Measurements from ENCODE around the gene ANKRD13A. TPM values are rescaled to one million over a fixed set of nuclear protein-coding genes. Genes with fewer than 3 reads are reported as not detected.

Gene ANKRD13A
- total RNA-seq, 4 donors from 2014 or later, result 13.1 to 54.3 (median 37.7) TPM

DNA sequence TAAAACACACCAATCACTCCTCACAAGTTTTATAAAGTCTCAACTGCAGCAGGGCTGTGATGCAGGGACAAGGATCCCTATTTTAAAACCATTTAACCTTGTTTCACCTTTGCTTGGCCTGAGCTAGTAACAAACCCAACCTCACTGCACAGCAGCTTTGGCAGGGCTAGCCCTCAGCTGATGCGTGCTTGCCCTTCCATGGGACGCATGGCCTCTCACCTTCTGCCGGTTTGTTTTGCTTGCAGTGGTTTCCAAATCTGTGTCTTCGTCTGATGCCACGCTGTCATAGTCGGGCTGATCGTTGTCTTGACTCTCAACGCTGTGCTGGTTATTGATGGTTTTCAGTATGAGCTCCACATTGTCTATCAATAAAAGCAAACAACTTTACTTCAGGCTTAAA, 46.4 kb upstream of the ANKRD13A start:
- Histone ChIP-seq H3K27me3 (no peaks in the 10 kb centered on the region), H3K36me3 (no peaks in the 10 kb centered on the region), H3K27ac (no peak overlapping the region), H3K9me3 (no peaks in the 10 kb centered on the region), H3K4me3 (no peak overlapping the region), H3K4me1 (peaks cover 0 to 14% of the 10 kb centered on the region in 2 donors)
- DNase-seq, result no peak
- TF ChIP-seq POLR2A (IDR thresholded peaks at IDR 0.05), result no peak
- TF ChIP-seq, protein P1, sequence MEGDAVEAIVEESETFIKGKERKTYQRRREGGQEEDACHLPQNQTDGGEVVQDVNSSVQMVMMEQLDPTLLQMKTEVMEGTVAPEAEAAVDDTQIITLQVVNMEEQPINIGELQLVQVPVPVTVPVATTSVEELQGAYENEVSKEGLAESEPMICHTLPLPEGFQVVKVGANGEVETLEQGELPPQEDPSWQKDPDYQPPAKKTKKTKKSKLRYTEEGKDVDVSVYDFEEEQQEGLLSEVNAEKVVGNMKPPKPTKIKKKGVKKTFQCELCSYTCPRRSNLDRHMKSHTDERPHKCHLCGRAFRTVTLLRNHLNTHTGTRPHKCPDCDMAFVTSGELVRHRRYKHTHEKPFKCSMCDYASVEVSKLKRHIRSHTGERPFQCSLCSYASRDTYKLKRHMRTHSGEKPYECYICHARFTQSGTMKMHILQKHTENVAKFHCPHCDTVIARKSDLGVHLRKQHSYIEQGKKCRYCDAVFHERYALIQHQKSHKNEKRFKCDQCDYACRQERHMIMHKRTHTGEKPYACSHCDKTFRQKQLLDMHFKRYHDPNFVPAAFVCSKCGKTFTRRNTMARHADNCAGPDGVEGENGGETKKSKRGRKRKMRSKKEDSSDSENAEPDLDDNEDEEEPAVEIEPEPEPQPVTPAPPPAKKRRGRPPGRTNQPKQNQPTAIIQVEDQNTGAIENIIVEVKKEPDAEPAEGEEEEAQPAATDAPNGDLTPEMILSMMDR (IDR thresholded peaks at IDR 0.05), result no peak
- intact Hi-C loops (cut with DNase I; ENCODE audit: low total_unique reads), result no loop called here

DNA sequence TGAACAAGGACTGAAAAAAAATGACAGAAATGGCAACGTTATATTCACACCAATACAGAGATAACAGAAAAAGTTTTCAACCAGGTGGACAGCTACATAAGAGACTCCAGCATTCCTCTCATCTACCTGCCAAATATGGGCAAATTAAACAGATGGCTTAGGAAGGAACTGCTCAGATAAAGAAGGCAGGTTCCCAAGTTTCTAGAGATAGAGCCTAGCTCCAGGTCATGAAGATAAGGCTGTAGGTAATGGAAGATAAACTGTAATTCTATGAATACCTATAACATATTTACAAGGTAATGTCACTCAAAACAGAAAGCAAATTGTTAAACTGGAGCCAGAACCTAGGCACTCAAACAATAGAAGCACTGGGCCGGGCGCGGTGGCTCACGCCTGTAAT, 45.6 kb upstream of the ANKRD13A start:
- H3K27me3 ChIP-seq, result no peaks in the 10 kb centered on the region
- peaks cover 0 to 14% of the 10 kb centered on the region in 2 donors for H3K4me1 ChIP-seq
- intact Hi-C loops (cut with DNase I; ENCODE audit: low total_unique reads), result no loop called here
- TF ChIP-seq POLR2A (IDR thresholded peaks at IDR 0.05), result no peak
- TF ChIP-seq, protein P1 (IDR thresholded peaks at IDR 0.05), result no peak
- no peak for DNase-seq
- H3K27ac ChIP-seq, result no peak overlapping the region
- no peak overlapping the region for H3K4me3 ChIP-seq
- H3K36me3 ChIP-seq, result no peaks in the 10 kb centered on the region
- no peaks in the 10 kb centered on the region for H3K9me3 ChIP-seq

DNA sequence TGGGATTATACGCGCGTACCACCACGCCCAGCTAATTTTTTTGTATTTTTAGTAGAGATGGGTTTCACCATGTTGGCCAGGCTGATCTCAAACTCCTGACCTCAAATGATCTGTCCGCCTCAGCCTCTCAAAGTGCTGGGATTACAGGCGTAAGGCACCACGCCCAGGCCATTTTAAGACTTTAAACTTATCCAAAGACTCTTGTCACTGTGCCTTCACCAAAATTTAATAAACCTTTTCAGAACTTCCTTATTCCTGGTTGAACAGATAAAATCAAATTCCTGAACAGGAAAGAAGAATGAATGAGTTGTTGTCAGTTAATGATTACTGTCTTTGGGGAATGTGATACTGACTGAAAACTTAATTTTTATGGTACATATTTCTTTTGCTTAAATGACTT, 40.9 kb upstream of the ANKRD13A start:
- no peaks in the 10 kb centered on the region for H3K36me3 ChIP-seq

DNA sequence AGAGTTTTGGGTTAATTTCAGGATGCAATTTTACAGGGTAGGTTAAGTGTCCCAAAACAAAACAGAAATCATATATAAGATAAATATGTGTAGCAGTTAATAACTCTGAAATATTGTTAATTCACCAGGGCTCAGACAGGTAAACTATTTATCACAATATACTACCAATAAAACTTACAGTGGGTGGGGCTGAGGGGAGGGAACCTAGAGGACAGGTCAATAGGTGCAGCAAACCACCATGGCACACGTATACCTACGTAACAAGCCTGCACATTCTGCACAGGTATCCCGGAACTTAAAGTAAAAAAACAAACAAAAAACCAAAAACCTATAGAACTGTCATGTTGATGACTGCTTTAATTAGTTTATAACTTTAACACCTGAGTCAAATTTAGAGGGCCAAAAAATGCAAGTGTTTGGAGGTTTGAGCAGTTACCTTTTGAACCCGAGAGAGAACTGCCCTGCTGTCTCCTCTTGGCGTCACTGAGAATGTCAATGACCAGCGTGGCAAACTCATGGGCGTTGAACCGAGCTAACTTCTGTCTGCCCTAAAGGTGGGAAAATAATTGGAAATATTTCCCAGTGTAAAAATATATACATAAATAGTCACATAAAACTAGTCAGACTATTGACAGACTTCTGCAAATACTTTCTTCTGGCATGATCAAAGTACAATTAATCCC, 39.7 kb upstream of the ANKRD13A start:
- Histone ChIP-seq H3K4me1 (no peaks in the 10 kb centered on the region), H3K36me3 (no peaks in the 10 kb centered on the region), H3K27me3 (no peaks in the 10 kb centered on the region), H3K9me3 (no peaks in the 10 kb centered on the region), H3K4me3 (no peak overlapping the region), H3K27ac (no peak overlapping the region)
- no peak for TF ChIP-seq POLR2A (IDR thresholded peaks at IDR 0.05)
- TF ChIP-seq, protein P1 (IDR thresholded peaks at IDR 0.05), result no peak
- intact Hi-C loops (cut with DNase I; ENCODE audit: low total_unique reads), result no loop called here
- DNase-seq, result no peak

More for the DNA sequence above, 40.9 kb upstream of the ANKRD13A start:
- Histone ChIP-seq H3K4me3 (no peak overlapping the region), H3K27ac (no peak overlapping the region), H3K27me3 (no peaks in the 10 kb centered on the region), H3K4me1 (no peaks in the 10 kb centered on the region), H3K9me3 (no peaks in the 10 kb centered on the region)
- TF ChIP-seq POLR2A (IDR thresholded peaks at IDR 0.05), result no peak
- TF ChIP-seq, protein P1 (IDR thresholded peaks at IDR 0.05), result no peak
- DNase-seq, result no peak
- intact Hi-C loops (cut with DNase I; ENCODE audit: low total_unique reads), result no loop called here

DNA sequence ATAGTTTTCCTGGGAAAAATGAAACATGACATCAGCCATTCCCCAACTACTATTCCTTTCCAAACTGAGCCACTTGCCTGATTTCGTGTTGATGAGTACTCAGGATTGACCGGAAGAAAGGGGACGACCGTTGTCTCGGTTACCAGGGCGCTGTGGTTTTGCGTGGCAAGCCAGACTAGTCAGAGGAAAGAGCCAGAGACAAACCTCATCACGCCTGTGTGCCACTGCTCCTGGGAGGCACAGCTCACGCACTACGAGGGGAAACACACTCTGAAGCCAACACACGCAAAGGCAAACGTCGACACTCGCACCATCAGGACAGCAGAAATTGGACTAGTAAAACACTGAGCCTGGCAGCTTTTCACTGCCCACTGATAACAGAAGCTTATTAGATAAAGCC, 38.0 kb upstream of the ANKRD13A start:
- H3K9me3 ChIP-seq, result no peaks in the 10 kb centered on the region
- no peak overlapping the region for H3K27ac ChIP-seq
- H3K27me3 ChIP-seq, result no peaks in the 10 kb centered on the region
- H3K4me3 ChIP-seq, result no peak overlapping the region
- TF ChIP-seq, protein P1 (IDR thresholded peaks at IDR 0.05), result no peak
- TF ChIP-seq POLR2A (IDR thresholded peaks at IDR 0.05), result no peak
- no peaks in the 10 kb centered on the region for H3K4me1 ChIP-seq
- intact Hi-C loops (cut with DNase I; ENCODE audit: low total_unique reads), result no loop called here
- H3K36me3 ChIP-seq, result no peaks in the 10 kb centered on the region
- DNase-seq, result no peak
